Epithelial cell of esophagus (primary cell): ENCODE measurements around the gene MAMDC2.

ENCODE experiments used
- DNase-seq: peaks from one replicate; pipeline ENCODE4 v3.0.0; 2010; ENCODE audit warnings: low read depth
- H3K4me3 ChIP-seq: 2 replicates; pipeline ENCODE4 v1.5.1; 2011; ENCODE audit warnings: mild to moderate bottlenecking, low read length, control low read depth
- CTCF ChIP-seq: IDR thresholded peaks from 2 replicates; pipeline ENCODE4 v1.5.1; 2011; ENCODE audit warnings: low read depth, mild to moderate bottlenecking, low read length, control low read depth, inconsistent platforms; ENCODE audit not compliant: insufficient read depth; ENCODE audit errors: missing control alignments

The MAMDC2 gene

GRCh38 chr9:70053864-70054263 lies 10.2 kb downstream of the MAMDC2 start:
- DNase-seq = peak; percentile 92
- H3K4me3 ChIP-seq = no peak overlapping the region
- no peak for TF ChIP-seq CTCF

GRCh38 chr9:70054521-70054920 lies 10.9 kb downstream of the MAMDC2 start:
- DNase-seq = no peak
- H3K4me3 ChIP-seq = no peak overlapping the region
- TF ChIP-seq CTCF = no peak

GRCh38 chr9:70055406-70056210 lies 12.0 kb downstream of the MAMDC2 start:
- DNase-seq = no peak
- no peak for TF ChIP-seq CTCF
- no peak overlapping the region for H3K4me3 ChIP-seq

GRCh38 chr9:70056211-70056944 lies 12.7 kb downstream of the MAMDC2 start:
- H3K4me3 ChIP-seq = no peak overlapping the region
- no peak for TF ChIP-seq CTCF
- DNase-seq = no peak

- TF ChIP-seq CTCF = no peak
- no peak for DNase-seq
- no peak overlapping the region for H3K4me3 ChIP-seq
These were observed 15.0 kb downstream of the MAMDC2 start for GRCh38 chr9:70058569-70059116.

GRCh38 chr9:70060148-70060882 lies 16.7 kb downstream of the MAMDC2 start:
- no peak overlapping the region for H3K4me3 ChIP-seq
- no peak for TF ChIP-seq CTCF
- no peak for DNase-seq
